ENCODE results near the gene AFAP1. TPM values are rescaled to one million over a fixed set of nuclear protein-coding genes. Genes with fewer than 3 reads are reported as not detected.
"Not testable (repeated sequence)": the region's sequence is repeated elsewhere in the genome, so short reads cannot be mapped to it uniquely, and the experiment has no call there.

Gene AFAP1
- total RNA-seq, 1 donor from 2014 or later = 48.3 TPM

- no peaks in the 10 kb centered on the region for H3K9me3 Mint-ChIP-seq
- DNase-seq (ENCODE audit: low spot score) = no peak
- H3K4me3 Mint-ChIP-seq = no peak overlapping the region
- intact Hi-C loops (cut with micrococcal nuclease) = no loop called here
- peaks cover 17% of the 10 kb centered on the region for H3K27me3 Mint-ChIP-seq (ENCODE audit: insufficient read depth)
- no peaks in the 10 kb centered on the region for H3K36me3 Mint-ChIP-seq (ENCODE audit: low read depth)
- H3K27ac Mint-ChIP-seq = no peak overlapping the region
- H3K4me1 Mint-ChIP-seq (ENCODE audit: low read depth) = peaks cover 19% of the 10 kb centered on the region
Measured at GRCh38 chr4:7933651-7934510, 5.8 kb downstream of the AFAP1 start.

- Mint-ChIP-seq H3K27ac (no peak overlapping the region), H3K4me3 (no peak overlapping the region), H3K27me3 (ENCODE audit: insufficient read depth) (peaks cover 7% of the 10 kb centered on the region), H3K9me3 (no peaks in the 10 kb centered on the region), H3K4me1 (ENCODE audit: low read depth) (peaks cover 8% of the 10 kb centered on the region), H3K36me3 (ENCODE audit: low read depth) (no peaks in the 10 kb centered on the region)
- intact Hi-C loops (cut with micrococcal nuclease) = no loop called here
- DNase-seq (ENCODE audit: low spot score) = no peak
Measured at GRCh38 chr4:7932287-7932686, 7.4 kb downstream of the AFAP1 start.

GRCh38 chr4:7929118-7929951 lies 10.3 kb downstream of the AFAP1 start:
- no peaks in the 10 kb centered on the region for H3K27me3 Mint-ChIP-seq (ENCODE audit: insufficient read depth)
- intact Hi-C loops (cut with micrococcal nuclease) = no loop called here
- no peaks in the 10 kb centered on the region for H3K36me3 Mint-ChIP-seq (ENCODE audit: low read depth)

GRCh38 chr4:7928711-7929110 lies 10.9 kb downstream of the AFAP1 start:
- no peaks in the 10 kb centered on the region for H3K36me3 Mint-ChIP-seq (ENCODE audit: low read depth)
- H3K4me3 Mint-ChIP-seq = no peak overlapping the region
- DNase-seq (ENCODE audit: low spot score) = no peak
- H3K27me3 Mint-ChIP-seq (ENCODE audit: insufficient read depth) = no peaks in the 10 kb centered on the region
- no peaks in the 10 kb centered on the region for H3K9me3 Mint-ChIP-seq
- intact Hi-C loops (cut with micrococcal nuclease) = no loop called here
- H3K27ac Mint-ChIP-seq = no peak overlapping the region
- no peaks in the 10 kb centered on the region for H3K4me1 Mint-ChIP-seq (ENCODE audit: low read depth)

More at GRCh38 chr4:7929118-7929951, 10.3 kb downstream of the AFAP1 start:
- H3K4me1 Mint-ChIP-seq (ENCODE audit: low read depth) = peaks cover 3% of the 10 kb centered on the region
- no peaks in the 10 kb centered on the region for H3K9me3 Mint-ChIP-seq
- H3K4me3 Mint-ChIP-seq = no peak overlapping the region
- no peak for DNase-seq (ENCODE audit: low spot score)
- no peak overlapping the region for H3K27ac Mint-ChIP-seq

GRCh38 chr4:7926822-7927221 lies 12.8 kb downstream of the AFAP1 start:
- DNase-seq (ENCODE audit: low spot score) = no peak
- Mint-ChIP-seq H3K9me3 (no peaks in the 10 kb centered on the region), H3K27ac (no peak overlapping the region), H3K4me3 (no peak overlapping the region), H3K27me3 (ENCODE audit: insufficient read depth) (no peaks in the 10 kb centered on the region), H3K36me3 (ENCODE audit: low read depth) (no peaks in the 10 kb centered on the region), H3K4me1 (ENCODE audit: low read depth) (no peaks in the 10 kb centered on the region)
- intact Hi-C loops (cut with micrococcal nuclease) = no loop called here

- intact Hi-C loops (cut with micrococcal nuclease) = no loop called here
- DNase-seq (ENCODE audit: low spot score) = no peak
- no peaks in the 10 kb centered on the region for H3K36me3 Mint-ChIP-seq (ENCODE audit: low read depth)
- H3K4me1 Mint-ChIP-seq (ENCODE audit: low read depth) = no peaks in the 10 kb centered on the region
- H3K4me3 Mint-ChIP-seq = no peak overlapping the region
- H3K27ac Mint-ChIP-seq = no peak overlapping the region
- H3K27me3 Mint-ChIP-seq (ENCODE audit: insufficient read depth) = no peaks in the 10 kb centered on the region
- no peaks in the 10 kb centered on the region for H3K9me3 Mint-ChIP-seq
Measured at GRCh38 chr4:7924570-7924969, 15.1 kb downstream of the AFAP1 start.

- no peak overlapping the region for H3K4me3 Mint-ChIP-seq
- H3K36me3 Mint-ChIP-seq (ENCODE audit: low read depth) = no peaks in the 10 kb centered on the region
- H3K4me1 Mint-ChIP-seq (ENCODE audit: low read depth) = no peaks in the 10 kb centered on the region
Measured at GRCh38 chr4:7924163-7924562, 15.5 kb downstream of the AFAP1 start.

GRCh38 chr4:7922466-7922865 lies 17.2 kb downstream of the AFAP1 start:
- DNase-seq (ENCODE audit: low spot score) = no peak
- H3K9me3 Mint-ChIP-seq = no peaks in the 10 kb centered on the region
- H3K27ac Mint-ChIP-seq = no peak overlapping the region
- H3K36me3 Mint-ChIP-seq (ENCODE audit: low read depth) = no peaks in the 10 kb centered on the region
- intact Hi-C loops (cut with micrococcal nuclease) = no loop called here
- H3K27me3 Mint-ChIP-seq (ENCODE audit: insufficient read depth) = no peaks in the 10 kb centered on the region
- H3K4me1 Mint-ChIP-seq (ENCODE audit: low read depth) = peaks cover 5% of the 10 kb centered on the region
- H3K4me3 Mint-ChIP-seq = no peak overlapping the region

More at GRCh38 chr4:7924163-7924562, 15.5 kb downstream of the AFAP1 start:
- Mint-ChIP-seq H3K27me3 (ENCODE audit: insufficient read depth) (no peaks in the 10 kb centered on the region), H3K27ac (no peak overlapping the region), H3K9me3 (no peaks in the 10 kb centered on the region)
- intact Hi-C loops (cut with micrococcal nuclease) = no loop called here
- no peak for DNase-seq (ENCODE audit: low spot score)

- DNase-seq (ENCODE audit: low spot score) = no peak
- Mint-ChIP-seq H3K27me3 (ENCODE audit: insufficient read depth) (no peaks in the 10 kb centered on the region), H3K9me3 (no peaks in the 10 kb centered on the region), H3K4me3 (no peak overlapping the region), H3K4me1 (ENCODE audit: low read depth) (peaks cover 15% of the 10 kb centered on the region), H3K36me3 (ENCODE audit: low read depth) (no peaks in the 10 kb centered on the region), H3K27ac (no peak overlapping the region)
- intact Hi-C loops (cut with micrococcal nuclease) = no loop called here
Measured at GRCh38 chr4:7918981-7919380, 20.7 kb downstream of the AFAP1 start.

GRCh38 chr4:7918187-7918586 lies 21.5 kb downstream of the AFAP1 start:
- H3K4me1 Mint-ChIP-seq (ENCODE audit: low read depth) = peaks cover 15% of the 10 kb centered on the region

GRCh38 chr4:7917669-7918068 lies 22.0 kb downstream of the AFAP1 start:
- H3K9me3 Mint-ChIP-seq = no peaks in the 10 kb centered on the region
- peaks cover 16% of the 10 kb centered on the region for H3K4me1 Mint-ChIP-seq (ENCODE audit: low read depth)
- no peaks in the 10 kb centered on the region for H3K36me3 Mint-ChIP-seq (ENCODE audit: low read depth)
- peak overlapping the region; percentile 44 for H3K27ac Mint-ChIP-seq
- H3K4me3 Mint-ChIP-seq = no peak overlapping the region
- no peak for DNase-seq (ENCODE audit: low spot score)
- intact Hi-C loops (cut with micrococcal nuclease) = no loop called here
- H3K27me3 Mint-ChIP-seq (ENCODE audit: insufficient read depth) = peaks cover under 1% of the 10 kb centered on the region

More at GRCh38 chr4:7918187-7918586, 21.5 kb downstream of the AFAP1 start:
- DNase-seq (ENCODE audit: low spot score); H3K36me3 Mint-ChIP-seq (ENCODE audit: low read depth); H3K27ac Mint-ChIP-seq; intact Hi-C loops (cut with micrococcal nuclease); H3K9me3 Mint-ChIP-seq; H3K4me3 Mint-ChIP-seq; H3K27me3 Mint-ChIP-seq (ENCODE audit: insufficient read depth): not testable (repeated sequence)

- peaks cover 20% of the 10 kb centered on the region for H3K4me1 Mint-ChIP-seq (ENCODE audit: low read depth)
- H3K36me3 Mint-ChIP-seq (ENCODE audit: low read depth) = no peaks in the 10 kb centered on the region
- no peak for DNase-seq (ENCODE audit: low spot score)
- H3K4me3 Mint-ChIP-seq = no peak overlapping the region
- no peaks in the 10 kb centered on the region for H3K9me3 Mint-ChIP-seq
- H3K27me3 Mint-ChIP-seq (ENCODE audit: insufficient read depth) = peaks cover 5% of the 10 kb centered on the region
- H3K27ac Mint-ChIP-seq = no peak overlapping the region
- intact Hi-C loops (cut with micrococcal nuclease) = no loop called here
Measured at GRCh38 chr4:7915875-7916242, 23.8 kb downstream of the AFAP1 start.

GRCh38 chr4:7912826-7913225 lies 26.8 kb downstream of the AFAP1 start:
- H3K27me3 Mint-ChIP-seq (ENCODE audit: insufficient read depth) = peaks cover 5% of the 10 kb centered on the region
- no peaks in the 10 kb centered on the region for H3K36me3 Mint-ChIP-seq (ENCODE audit: low read depth)
- DNase-seq (ENCODE audit: low spot score) = no peak
- no peaks in the 10 kb centered on the region for H3K9me3 Mint-ChIP-seq
- intact Hi-C loops (cut with micrococcal nuclease) = no loop called here
- peaks cover 35% of the 10 kb centered on the region for H3K4me1 Mint-ChIP-seq (ENCODE audit: low read depth)
- no peak overlapping the region for H3K4me3 Mint-ChIP-seq
- H3K27ac Mint-ChIP-seq = no peak overlapping the region
